ENCODE measurements around the gene FUT8.

DNA sequence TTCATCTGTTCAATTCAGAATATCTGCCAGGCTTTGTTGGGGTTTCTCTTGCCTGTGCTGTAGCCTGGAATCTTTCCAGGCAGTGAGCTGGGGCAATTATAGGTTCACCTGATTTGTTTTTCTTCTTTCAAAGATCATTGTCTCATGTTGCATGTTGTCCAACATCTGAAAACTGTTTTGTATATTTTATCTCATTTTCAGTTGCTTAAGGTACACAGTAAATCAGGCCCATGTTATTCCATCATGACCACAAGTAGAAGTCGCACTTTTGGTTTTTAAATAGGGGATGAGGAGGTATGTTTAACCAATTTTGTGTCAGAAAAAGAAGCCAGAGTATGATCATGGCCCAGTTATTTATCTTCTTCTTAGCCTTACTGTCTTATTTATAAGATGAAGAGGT is 24.9 kb upstream of the FUT8 start:
- TF ChIP-seq, protein P1, sequence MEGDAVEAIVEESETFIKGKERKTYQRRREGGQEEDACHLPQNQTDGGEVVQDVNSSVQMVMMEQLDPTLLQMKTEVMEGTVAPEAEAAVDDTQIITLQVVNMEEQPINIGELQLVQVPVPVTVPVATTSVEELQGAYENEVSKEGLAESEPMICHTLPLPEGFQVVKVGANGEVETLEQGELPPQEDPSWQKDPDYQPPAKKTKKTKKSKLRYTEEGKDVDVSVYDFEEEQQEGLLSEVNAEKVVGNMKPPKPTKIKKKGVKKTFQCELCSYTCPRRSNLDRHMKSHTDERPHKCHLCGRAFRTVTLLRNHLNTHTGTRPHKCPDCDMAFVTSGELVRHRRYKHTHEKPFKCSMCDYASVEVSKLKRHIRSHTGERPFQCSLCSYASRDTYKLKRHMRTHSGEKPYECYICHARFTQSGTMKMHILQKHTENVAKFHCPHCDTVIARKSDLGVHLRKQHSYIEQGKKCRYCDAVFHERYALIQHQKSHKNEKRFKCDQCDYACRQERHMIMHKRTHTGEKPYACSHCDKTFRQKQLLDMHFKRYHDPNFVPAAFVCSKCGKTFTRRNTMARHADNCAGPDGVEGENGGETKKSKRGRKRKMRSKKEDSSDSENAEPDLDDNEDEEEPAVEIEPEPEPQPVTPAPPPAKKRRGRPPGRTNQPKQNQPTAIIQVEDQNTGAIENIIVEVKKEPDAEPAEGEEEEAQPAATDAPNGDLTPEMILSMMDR (IDR thresholded peaks at IDR 0.05) = no peak
- TF ChIP-seq EZH2 (IDR thresholded peaks at IDR 0.05) (no peak), EZH2phosphoT487 (IDR thresholded peaks at IDR 0.05) (no peak)

Measured in neural progenitor cell (in vitro differentiated cells).